Neural progenitor cell (in vitro differentiated cells): ENCODE results near the gene SLFNL1.

ENCODE experiments used
- EZH2 ChIP-seq: fragments of 200-600 bp; sonication (generic); IDR thresholded peaks from 2 replicates; pipeline ENCODE4 v1.6.1; 2017; ENCODE audit warnings: antibody characterized with exemption, mild to moderate bottlenecking, moderate library complexity
- TF ChIP-seq, protein P1 (sequence below): fragments of 200-600 bp; sonication (generic); IDR thresholded peaks from 2 replicates; pipeline ENCODE4 v1.5.1; 2017; ENCODE audit warnings: antibody characterized with exemption, mild to moderate bottlenecking

DNA sequence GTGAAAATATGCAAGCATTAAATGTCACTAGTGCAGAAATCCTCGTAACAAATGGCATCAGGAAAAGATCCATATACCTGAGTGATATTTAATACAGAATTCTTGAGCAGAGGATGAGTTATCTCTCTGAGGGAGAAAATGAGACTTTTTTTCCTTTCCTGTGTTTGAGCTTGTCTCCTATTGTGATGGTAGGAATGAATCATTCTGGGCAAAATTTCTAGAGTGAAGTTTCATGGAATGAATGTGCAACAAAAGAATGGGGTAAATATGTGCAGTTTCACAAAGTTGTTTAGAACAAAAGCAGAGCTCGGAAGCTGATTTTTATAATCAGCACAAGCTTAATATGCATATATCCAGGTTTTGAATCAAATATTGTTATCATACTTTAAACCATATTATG lies 37.5 kb downstream of the SLFNL1 start:
- TF ChIP-seq, protein P1, sequence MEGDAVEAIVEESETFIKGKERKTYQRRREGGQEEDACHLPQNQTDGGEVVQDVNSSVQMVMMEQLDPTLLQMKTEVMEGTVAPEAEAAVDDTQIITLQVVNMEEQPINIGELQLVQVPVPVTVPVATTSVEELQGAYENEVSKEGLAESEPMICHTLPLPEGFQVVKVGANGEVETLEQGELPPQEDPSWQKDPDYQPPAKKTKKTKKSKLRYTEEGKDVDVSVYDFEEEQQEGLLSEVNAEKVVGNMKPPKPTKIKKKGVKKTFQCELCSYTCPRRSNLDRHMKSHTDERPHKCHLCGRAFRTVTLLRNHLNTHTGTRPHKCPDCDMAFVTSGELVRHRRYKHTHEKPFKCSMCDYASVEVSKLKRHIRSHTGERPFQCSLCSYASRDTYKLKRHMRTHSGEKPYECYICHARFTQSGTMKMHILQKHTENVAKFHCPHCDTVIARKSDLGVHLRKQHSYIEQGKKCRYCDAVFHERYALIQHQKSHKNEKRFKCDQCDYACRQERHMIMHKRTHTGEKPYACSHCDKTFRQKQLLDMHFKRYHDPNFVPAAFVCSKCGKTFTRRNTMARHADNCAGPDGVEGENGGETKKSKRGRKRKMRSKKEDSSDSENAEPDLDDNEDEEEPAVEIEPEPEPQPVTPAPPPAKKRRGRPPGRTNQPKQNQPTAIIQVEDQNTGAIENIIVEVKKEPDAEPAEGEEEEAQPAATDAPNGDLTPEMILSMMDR = no peak
- no peak for TF ChIP-seq EZH2
